COLO668 (cell line): Measurements from ENCODE around the gene CARD18.
"Not testable (repeated sequence)": the region's sequence is repeated elsewhere in the genome, so short reads cannot be mapped to it uniquely, and the experiment has no call there.

Source experiments
- DNase-seq: peaks from one replicate; lab custom pipeline; 2025; ENCODE audit not compliant: unreplicated experiment; lab: John Stamatoyannopoulos, UW

Gene CARD18

GRCh38 chr11:105135883-105136282 lies 3.7 kb downstream of the CARD18 start:
- DNase-seq: no peak

GRCh38 chr11:105132716-105133511 lies 6.7 kb downstream of the CARD18 start:
- DNase-seq: no peak

- DNase-seq: no peak
Measured at GRCh38 chr11:105130189-105130813, 9.3 kb downstream of the CARD18 start.

- DNase-seq: no peak
Measured at GRCh38 chr11:105124756-105125155, 14.8 kb downstream of the CARD18 start.

GRCh38 chr11:105111145-105111944 lies 28.2 kb downstream of the CARD18 start:
- DNase-seq: no peak

- no peak for DNase-seq
Measured at GRCh38 chr11:105110688-105111030, 28.9 kb downstream of the CARD18 start.

- DNase-seq: no peak
Measured at GRCh38 chr11:105109855-105110687, 29.5 kb downstream of the CARD18 start.

- no peak for DNase-seq
Measured at GRCh38 chr11:105109321-105109720, 30.2 kb downstream of the CARD18 start.

- no peak for DNase-seq
Measured at GRCh38 chr11:105108247-105108646, 31.3 kb downstream of the CARD18 start.

GRCh38 chr11:105107226-105107825 lies 32.2 kb downstream of the CARD18 start:
- not testable (repeated sequence) for DNase-seq

- DNase-seq: no peak
Measured at GRCh38 chr11:105106140-105106539, 33.4 kb downstream of the CARD18 start.

GRCh38 chr11:105104292-105104691 lies 35.3 kb downstream of the CARD18 start:
- no peak for DNase-seq

- DNase-seq: no peak
Measured at GRCh38 chr11:105103336-105103735, 36.2 kb downstream of the CARD18 start.

GRCh38 chr11:105102079-105102581 lies 37.4 kb downstream of the CARD18 start:
- not testable (repeated sequence) for DNase-seq

GRCh38 chr11:105100981-105101630 lies 38.5 kb downstream of the CARD18 start:
- no peak for DNase-seq

GRCh38 chr11:105100206-105100605 lies 39.4 kb downstream of the CARD18 start:
- DNase-seq: no peak

GRCh38 chr11:105099594-105099993 lies 40.0 kb downstream of the CARD18 start:
- DNase-seq: not testable (repeated sequence)

- no peak for DNase-seq
Measured at GRCh38 chr11:105092256-105093239, 47.0 kb downstream of the CARD18 start.
